OCI-LY7 (cell line): ENCODE data around the gene NOXA1. TPM values are rescaled to one million over a fixed set of nuclear protein-coding genes. Genes with fewer than 3 reads are reported as not detected.

Experiments
- BruUV-seq: library from RNA; stranded (reverse); fragments of 400-500 nt; replicated peaks from 2 replicates; lab custom pipeline; 2021; lab: Mats Ljungman, UMichigan
- CTCF ChIA-PET: fragments of 300-600 bp; sonication (Branson Sonifier 250); formaldehyde crosslinking; loops from one replicate; lab custom pipeline; 2022; ENCODE audit warnings: antibody characterized with exemption; ENCODE audit not compliant: unreplicated experiment; lab: Charles Lee
- POLR2A ChIA-PET: fragments of 300-600 bp; sonication (Branson Sonifier 250); formaldehyde crosslinking; loops from one replicate; lab custom pipeline; 2022; ENCODE audit warnings: antibody characterized with exemption; lab: Charles Lee
- DNase-seq: peaks from one replicate; pipeline ENCODE4 v3.0.0-alpha.2; 2015; ENCODE audit warnings: low spot score
- H2AFZ ChIP-seq: fragments of 200-600 bp; sonication (generic), shearing (Covaris generic); 2 replicates; pipeline ENCODE4 v1.6.1; 2014; ENCODE audit warnings: mild to moderate bottlenecking, antibody characterized with exemption, low read length, moderate library complexity
- H3K27ac ChIP-seq: fragments of 200-600 bp; sonication (generic); 2 replicates; pipeline ENCODE4 v1.5.1; 2014; ENCODE audit warnings: mixed run types, low read depth, mild to moderate bottlenecking, moderate library complexity, low read length, inconsistent platforms; ENCODE audit not compliant: poor library complexity, severe bottlenecking
- H3K36me3 ChIP-seq: fragments of 200-600 bp; sonication (generic); 2 replicates; pipeline ENCODE4 v1.6.1; 2014; ENCODE audit warnings: mild to moderate bottlenecking, antibody characterized with exemption, low read length, moderate library complexity, mixed read lengths; ENCODE audit not compliant: insufficient read depth
- H3K4me1 ChIP-seq: fragments of 200-600 bp; sonication (generic); 2 replicates; pipeline ENCODE4 v1.5.1; 2014; ENCODE audit warnings: mild to moderate bottlenecking, low read length; ENCODE audit not compliant: insufficient read depth, poor library complexity, severe bottlenecking
- H3K4me2 ChIP-seq: fragments of 200-600 bp; sonication (generic); 2 replicates; pipeline ENCODE4 v1.6.1; 2014; ENCODE audit warnings: mild to moderate bottlenecking, low read length
- H3K4me3 ChIP-seq: fragments of 200-600 bp; sonication (generic); 2 replicates; pipeline ENCODE4 v1.5.1; 2014; ENCODE audit warnings: mild to moderate bottlenecking, low read depth, low read length; ENCODE audit not compliant: poor library complexity, severe bottlenecking
- H3K79me2 ChIP-seq: fragments of 200-600 bp; sonication (generic); 2 replicates; pipeline ENCODE4 v1.6.1; 2016; ENCODE audit warnings: low read depth, mild to moderate bottlenecking, low read length, moderate library complexity, mixed read lengths; ENCODE audit not compliant: insufficient read depth
- H3K9me2 ChIP-seq: fragments of 200-600 bp; sonication (generic); 2 replicates; pipeline ENCODE4 v1.6.1; 2016; ENCODE audit warnings: mild to moderate bottlenecking, low read length, mixed read lengths; ENCODE audit not compliant: insufficient read depth
- H3K9me3 ChIP-seq: fragments of 200-600 bp; sonication (generic); 2 replicates; pipeline ENCODE4 v1.6.1; 2014; ENCODE audit warnings: mild to moderate bottlenecking, mixed run types, low read length, mixed read lengths
- H4K20me1 ChIP-seq: fragments of 200-600 bp; sonication (generic); 2 replicates; pipeline ENCODE4 v1.6.1; 2014; ENCODE audit warnings: mild to moderate bottlenecking, antibody characterized with exemption, low read length, moderate library complexity, mixed read lengths; ENCODE audit not compliant: insufficient read depth
- CTCF ChIP-seq: fragments of 200-600 bp; sonication (generic); conservative IDR thresholded peaks from 2 replicates; pipeline ENCODE4 v1.5.1; 2014; ENCODE audit warnings: mild to moderate bottlenecking, antibody characterized with exemption, low read length, moderate library complexity, mixed read lengths
- EZH2phosphoT487 ChIP-seq: fragments of 200-600 bp; sonication (generic); IDR thresholded peaks from 2 replicates; pipeline ENCODE4 v1.6.1; 2018; ENCODE audit warnings: low read depth, borderline replicate concordance, mild to moderate bottlenecking, mixed run types, antibody characterized with exemption, low read length, moderate library complexity, mixed read lengths
- intact Hi-C: fragments of 100-400 bp; cut with micrococcal nuclease; formaldehyde crosslinking; loops from one replicate; pipeline ENCODE4 v1.10.0; 2022; ENCODE audit not compliant: unreplicated experiment
- total RNA-seq, 2 experiments: library from RNA; depleted of rRNA in 1 of 2; stranded (reverse); fragments of >200 nt in 1 of 2; shearing (Covaris generic) in 1 of 2; gene quantifications; 2 replicates each; pipeline ENCODE4 v1.2.3, GENCODE V29; 2014 to 2022

The NOXA1 gene
- total RNA-seq, 2 experiments from 2014 or later = not detected

- no peak overlapping the region for H3K27ac ChIP-seq
- CTCF ChIA-PET = interaction anchor here (0.6 kb wide), 1 partner anchor 159 kb away, joined by 13 read pairs; no protein-coding TSS in a partner anchor
- no peaks in the 10 kb centered on the region for H3K36me3 ChIP-seq
- H3K4me2 ChIP-seq = no peak overlapping the region
- no TSS peak for BruUV-seq
- H3K79me2 ChIP-seq = no peaks in the 10 kb centered on the region
- H3K4me1 ChIP-seq = peaks cover 18% of the 10 kb centered on the region
- no peak for DNase-seq
- H3K4me3 ChIP-seq = no peak overlapping the region
- no peaks in the 10 kb centered on the region for H3K9me3 ChIP-seq
- H3K9me2 ChIP-seq = no peaks in the 10 kb centered on the region
- intact Hi-C loops = no loop called here
- H2AFZ ChIP-seq = no peak overlapping the region
- TF ChIP-seq CTCF (no peak), EZH2phosphoT487 (no peak)
- POLR2A ChIA-PET = interaction anchor here (0.6 kb wide), 1 partner anchor 315 kb away, joined by 6 read pairs; no protein-coding TSS in a partner anchor
- H4K20me1 ChIP-seq = no peaks in the 10 kb centered on the region
Observed at GRCh38 chr9:137428841-137429545, 5.8 kb downstream of the NOXA1 start.

GRCh38 chr9:137429546-137429890 is 6.3 kb downstream of the NOXA1 start:
- Histone ChIP-seq H3K9me3 (no peaks in the 10 kb centered on the region), H3K27ac (no peak overlapping the region), H3K36me3 (no peaks in the 10 kb centered on the region), H3K4me3 (no peak overlapping the region), H3K9me2 (no peaks in the 10 kb centered on the region), H4K20me1 (no peaks in the 10 kb centered on the region), H3K79me2 (no peaks in the 10 kb centered on the region), H3K4me2 (peak overlapping the region; percentile 41; the same call in 1 of the 2 replicates), H3K4me1 (peaks cover 18% of the 10 kb centered on the region), H2AFZ (no peak overlapping the region)
- CTCF ChIA-PET = no interaction called here
- TF ChIP-seq CTCF (no peak), EZH2phosphoT487 (no peak)
- no TSS peak for BruUV-seq
- POLR2A ChIA-PET = no interaction called here
- no peak for DNase-seq
- intact Hi-C loops = no loop called here
